Left renal pelvis (tissue), 4 donors: ENCODE measurements around the gene PLCB1. TPM values are rescaled to one million over a fixed set of nuclear protein-coding genes. Genes with fewer than 3 reads are reported as not detected.
"Not testable (repeated sequence)": the region's sequence is repeated elsewhere in the genome, so short reads cannot be mapped to it uniquely, and the experiment has no call there.

Experiments
- DNase-seq, 4 donors: peaks; one replicate each; pipeline ENCODE4 v3.0.0-alpha.2; 2013; ENCODE audit warnings: low read depth in 4 of 4, low spot score in 3 of 4
- polyA plus RNA-seq, 4 donors: library from polyadenylated mRNA; unstranded; fragments of 120-200 nt; gene quantifications; one replicate each; pipeline ENCODE4 v1.2.1, GENCODE V29; 2013; ENCODE audit not compliant: insufficient read length in 4 of 4

PLCB1 gene
- polyA plus RNA-seq, 4 donors, result 23.0 to 66.7 (median 42.2) TPM

DNA sequence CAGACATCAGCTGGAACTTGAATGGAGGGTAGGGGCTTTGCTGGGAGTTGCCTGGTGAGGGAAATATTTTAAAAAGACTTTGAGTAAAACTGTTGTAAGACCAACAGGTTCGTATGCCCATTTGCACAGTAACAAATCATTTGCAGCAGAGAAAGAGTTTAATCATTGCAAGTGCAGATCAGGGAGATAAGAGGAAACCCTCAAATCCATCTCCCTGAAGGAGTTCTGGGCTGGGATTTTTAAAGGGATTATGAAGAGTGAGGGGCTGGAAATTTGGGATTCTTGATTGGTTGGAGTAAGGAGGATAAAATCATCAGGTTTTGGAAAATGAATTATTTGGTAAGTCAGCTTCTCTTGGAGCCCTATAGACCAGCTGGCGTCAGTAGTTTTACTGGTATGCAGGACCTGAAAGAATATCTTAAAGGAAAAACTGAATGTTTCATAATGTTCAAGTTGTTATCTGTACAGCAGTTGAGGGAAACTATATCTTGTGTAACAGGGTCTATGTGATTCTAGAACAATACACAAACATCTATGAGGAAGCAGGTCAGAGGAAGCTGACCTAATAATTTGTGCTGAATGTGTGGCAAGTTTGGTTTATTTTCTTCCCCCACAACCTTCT lies 295.5 kb downstream of the PLCB1 start:
- DNase-seq, result no peak

DNA sequence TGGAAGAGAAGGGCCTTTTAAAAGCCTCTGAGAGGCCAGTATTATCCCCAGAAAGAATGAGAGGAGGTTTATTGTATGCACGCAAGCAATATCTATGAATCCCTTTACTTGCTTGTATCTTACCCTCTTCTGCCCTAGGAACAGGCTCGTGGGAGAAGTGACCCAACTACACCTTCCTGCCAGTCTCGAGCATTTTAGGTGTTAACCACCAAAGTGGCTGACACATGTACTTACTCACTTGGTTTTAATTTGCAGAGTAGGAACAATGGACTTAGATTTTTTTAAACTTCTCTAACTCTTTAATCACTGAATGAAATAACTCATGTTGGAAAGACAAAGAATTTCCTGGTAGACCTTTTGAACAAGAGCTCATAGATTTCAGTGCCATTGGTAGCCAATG lies 296.9 kb downstream of the PLCB1 start:
- DNase-seq, result no peak

- no peak for DNase-seq
Observed at GRCh38 chr20:8431538-8432434, 299.7 kb downstream of the PLCB1 start.

GRCh38 chr20:8432435-8433148 lies 300.5 kb downstream of the PLCB1 start:
- DNase-seq, result no peak

GRCh38 chr20:8433291-8433690 lies 301.2 kb downstream of the PLCB1 start:
- no peak for DNase-seq

GRCh38 chr20:8434326-8434876 lies 302.3 kb downstream of the PLCB1 start:
- no peak for DNase-seq

- no peak for DNase-seq
Observed at GRCh38 chr20:8435285-8436035, 303.4 kb downstream of the PLCB1 start.

DNA sequence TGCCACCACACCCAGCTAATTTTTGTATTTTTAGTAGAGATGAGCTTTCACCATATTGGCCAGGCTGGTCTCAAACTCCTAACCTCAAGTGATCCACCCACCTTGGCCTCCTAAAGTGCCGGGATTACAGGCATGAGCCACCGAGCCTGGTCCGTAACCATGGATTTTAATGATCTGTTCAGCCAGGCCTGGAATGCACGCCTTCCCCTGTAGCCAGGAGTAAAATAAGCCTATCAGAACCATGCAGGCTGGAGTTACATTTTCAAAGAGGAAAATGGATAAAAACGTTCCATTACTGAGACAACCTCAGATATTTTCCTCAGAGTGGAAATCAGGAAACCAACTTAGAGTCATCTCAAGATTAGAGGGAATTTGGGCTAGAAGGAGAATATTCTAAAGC lies 304.9 kb downstream of the PLCB1 start:
- not testable (repeated sequence) for DNase-seq

DNA sequence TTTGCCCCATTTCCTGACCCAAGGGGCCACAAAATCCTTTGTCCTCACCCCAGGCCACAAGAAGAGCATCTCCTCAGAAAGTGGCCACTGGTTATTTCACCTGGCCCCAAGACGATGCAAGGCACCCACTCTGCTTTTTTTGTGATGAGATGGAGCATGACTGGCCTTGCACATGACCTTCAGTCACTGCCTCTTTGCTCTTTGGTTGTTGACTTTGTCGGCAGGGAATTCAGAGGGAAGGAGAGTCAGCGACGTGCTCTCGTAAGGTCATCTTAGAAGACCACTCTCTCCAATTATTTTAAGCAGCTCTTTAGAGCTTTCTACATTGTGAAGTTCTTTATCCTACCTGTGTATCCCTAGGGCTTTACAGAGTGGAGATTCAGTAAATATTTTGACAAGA lies 306.7 kb downstream of the PLCB1 start:
- no peak for DNase-seq

- DNase-seq, result no peak
Observed at GRCh38 chr20:8443464-8444072, 311.5 kb downstream of the PLCB1 start.

DNA sequence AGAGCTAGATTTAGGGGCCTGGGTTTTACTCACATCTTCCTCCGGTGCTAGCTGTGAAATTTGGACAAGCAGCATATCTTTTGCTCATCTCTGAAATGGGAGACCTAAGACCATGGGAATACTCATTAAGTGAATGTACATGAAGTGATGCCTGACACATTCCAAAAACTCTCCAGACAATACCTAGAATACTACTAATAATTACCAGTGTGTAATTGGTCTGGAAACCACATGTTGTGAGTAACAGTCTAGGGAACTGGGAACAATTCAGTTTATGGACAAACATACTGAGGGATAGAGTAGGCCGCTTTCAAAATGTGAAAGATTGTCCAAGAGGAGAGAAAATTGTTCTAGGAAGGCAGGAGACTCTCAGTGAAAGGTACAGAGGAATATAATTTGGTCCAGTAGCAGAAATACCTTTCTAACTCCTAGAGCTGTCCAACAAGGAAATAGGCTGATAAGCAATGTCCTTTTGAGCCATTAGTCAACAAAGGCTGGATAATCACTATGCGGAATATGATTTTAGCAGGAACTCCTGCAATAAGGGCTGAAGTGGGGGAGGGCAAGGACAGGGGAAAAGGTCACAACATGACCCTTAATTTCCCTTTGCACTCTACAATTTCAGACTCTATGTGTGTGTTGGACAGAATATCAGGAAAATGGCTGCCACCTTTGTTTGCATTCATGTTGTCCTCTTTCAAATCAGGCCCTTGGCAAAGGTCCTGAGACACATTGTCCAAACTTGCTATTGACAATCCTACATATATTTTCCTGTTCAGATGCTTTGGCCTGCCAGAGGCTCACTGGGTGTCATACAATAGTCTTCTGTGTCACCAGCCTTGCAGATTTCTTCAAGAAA lies 315.4 kb downstream of the PLCB1 start:
- no peak for DNase-seq

DNA sequence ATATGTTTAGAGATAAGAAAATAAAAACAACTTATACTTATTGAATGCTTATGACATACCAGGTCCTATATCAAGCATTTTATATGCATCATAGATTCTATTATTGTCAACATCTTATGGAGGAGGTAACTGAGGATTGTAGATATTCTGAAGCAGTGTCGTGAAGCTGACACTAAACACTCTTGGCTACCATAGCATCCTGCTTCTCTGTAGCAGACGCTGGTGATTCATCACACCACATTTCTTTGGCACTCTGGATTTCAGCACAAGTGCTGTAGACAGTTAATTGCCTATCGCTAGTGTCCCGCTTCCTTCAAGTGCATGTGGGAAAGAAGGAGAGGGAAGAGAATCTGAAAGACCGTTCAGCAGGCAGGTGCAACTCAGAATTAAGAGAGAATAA lies 317.1 kb downstream of the PLCB1 start:
- no peak for DNase-seq

- DNase-seq, result no peak
Observed at GRCh38 chr20:8454137-8454712, 322.2 kb downstream of the PLCB1 start.

- no peak for DNase-seq
Observed at GRCh38 chr20:8456765-8457164, 324.7 kb downstream of the PLCB1 start.

DNA sequence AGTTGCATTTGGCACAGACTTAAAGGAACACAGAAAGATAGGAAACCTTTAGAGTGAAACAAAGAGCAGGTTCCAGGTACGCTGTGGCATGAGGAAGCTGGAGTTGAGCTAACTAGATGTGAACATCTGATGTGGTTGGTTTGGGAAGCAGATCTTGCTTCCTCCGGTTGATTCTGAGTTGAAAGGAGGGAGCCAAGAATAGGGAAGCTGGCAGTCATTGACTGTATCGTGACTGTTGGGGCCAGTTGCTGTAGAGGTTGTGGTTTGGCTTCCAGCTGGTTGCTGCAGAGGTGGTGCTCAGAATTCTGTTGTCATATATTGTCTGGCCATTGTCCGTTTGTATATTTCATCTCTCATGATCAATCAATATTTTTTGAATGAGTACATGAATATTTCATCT lies 325.9 kb downstream of the PLCB1 start:
- DNase-seq, result no peak

DNA sequence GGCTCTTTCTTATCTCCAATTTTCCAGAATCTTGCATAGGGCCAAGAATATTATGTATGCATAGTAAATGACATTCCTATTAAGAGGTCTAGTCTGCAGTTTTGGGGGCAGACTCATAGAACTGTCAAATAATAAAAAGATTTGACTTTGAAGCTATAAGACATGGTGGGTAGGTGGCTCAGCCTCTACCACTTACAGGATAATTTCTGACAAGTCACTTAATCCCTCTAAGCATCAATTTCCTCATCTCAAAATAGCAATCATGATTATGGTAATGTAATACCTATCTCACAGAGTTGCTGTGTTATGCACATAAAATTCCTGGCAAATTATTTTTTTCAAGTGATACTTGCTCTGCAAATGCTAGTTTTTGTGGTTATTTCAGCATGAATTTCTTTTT lies 329.1 kb downstream of the PLCB1 start:
- no peak for DNase-seq

DNA sequence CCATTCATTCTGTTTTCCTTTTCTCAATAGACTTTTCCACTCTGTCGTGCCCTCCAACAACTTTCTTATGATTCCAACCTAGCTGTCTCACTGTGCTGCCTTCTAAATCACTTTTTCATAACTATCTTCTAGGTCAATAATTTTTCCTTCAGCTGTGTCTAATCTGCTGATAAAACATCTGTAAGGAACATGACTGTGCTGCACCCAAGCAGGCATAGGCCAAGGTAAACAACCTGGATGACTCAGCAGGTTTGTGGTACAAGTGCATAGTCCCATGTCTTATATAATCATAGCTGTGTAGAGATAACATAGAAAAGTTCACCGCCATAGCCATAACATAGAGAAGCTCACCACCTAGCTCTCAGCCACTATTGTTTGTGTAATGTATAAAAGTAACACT lies 332.3 kb downstream of the PLCB1 start:
- DNase-seq, result no peak

- DNase-seq, result not testable (repeated sequence)
Observed at GRCh38 chr20:8466781-8467180, 334.7 kb downstream of the PLCB1 start.

- DNase-seq, result no peak
Observed at GRCh38 chr20:8470156-8470555, 338.1 kb downstream of the PLCB1 start.
